HG03575 (cell line): ENCODE results near the gene RGS17.
"Not testable (repeated sequence)": the region's sequence is repeated elsewhere in the genome, so short reads cannot be mapped to it uniquely, and the experiment has no call there.

Experiments
- ATAC-seq: cut with Tn5 transposase; IDR thresholded peaks from one replicate; pipeline ENCODE4 v1.9.1; 2021; ENCODE audit not compliant: unreplicated experiment, insufficient number of reproducible peaks, low FRiP score; ENCODE audit errors: extremely low read depth

RGS17 gene

GRCh38 chr6:152977556-152977955 is 153.5 kb downstream of the RGS17 start:
- ATAC-seq, result no peak

- ATAC-seq, result no peak
Measured at GRCh38 chr6:152976749-152977148, 154.3 kb downstream of the RGS17 start.

GRCh38 chr6:152975204-152975915 is 155.7 kb downstream of the RGS17 start:
- ATAC-seq, result no peak

GRCh38 chr6:152973916-152974315 is 157.2 kb downstream of the RGS17 start:
- no peak for ATAC-seq

GRCh38 chr6:152969688-152970418 is 161.2 kb downstream of the RGS17 start:
- ATAC-seq, result no peak

- not testable (repeated sequence) for ATAC-seq
Measured at GRCh38 chr6:152966168-152966894, 164.8 kb downstream of the RGS17 start.

GRCh38 chr6:152959333-152959732 is 171.7 kb downstream of the RGS17 start:
- ATAC-seq, result no peak

- no peak for ATAC-seq
Measured at GRCh38 chr6:152957796-152958195, 173.3 kb downstream of the RGS17 start.
